Effector memory CD4-positive, alpha-beta T cell (primary cell): ENCODE measurements around the gene ARHGAP26.
A peak's percentile ranks its signal among the peaks of the same experiment; 100 is the strongest.

Experiments
- DNase-seq, 3 donors: peaks; one replicate each; pipeline ENCODE4 v3.0.0-alpha.2; 2020
- H3K27ac ChIP-seq: 2 replicates; pipeline ENCODE4 v1.7.0; 2013; ENCODE audit warnings: mild to moderate bottlenecking, low read length, moderate library complexity; ENCODE audit not compliant: insufficient read depth, poor library complexity, severe bottlenecking
- H3K27me3 ChIP-seq: replicated peaks from 2 replicates; pipeline ENCODE4 v1.7.0; 2013; ENCODE audit warnings: mild to moderate bottlenecking, low read length; ENCODE audit not compliant: insufficient read depth, control insufficient read depth, poor library complexity, severe bottlenecking
- H3K36me3 ChIP-seq: 2 replicates; pipeline ENCODE4 v1.7.0; 2013; ENCODE audit warnings: mild to moderate bottlenecking, low read length, moderate library complexity; ENCODE audit not compliant: control insufficient read depth, insufficient read depth
- H3K4me1 ChIP-seq: 2 replicates; pipeline ENCODE4 v1.7.0; 2013; ENCODE audit warnings: low read length, mild to moderate bottlenecking; ENCODE audit not compliant: control insufficient read depth, insufficient read depth, poor library complexity, severe bottlenecking
- H3K4me3 ChIP-seq: 2 replicates; pipeline ENCODE4 v1.7.0; 2013; ENCODE audit warnings: low read length, low read depth, mild to moderate bottlenecking; ENCODE audit not compliant: insufficient read depth, poor library complexity, severe bottlenecking
- H3K9me3 ChIP-seq: 2 replicates; pipeline ENCODE4 v1.7.0; 2013; ENCODE audit warnings: mild to moderate bottlenecking, low read length, moderate library complexity; ENCODE audit not compliant: control insufficient read depth

The ARHGAP26 gene

DNA sequence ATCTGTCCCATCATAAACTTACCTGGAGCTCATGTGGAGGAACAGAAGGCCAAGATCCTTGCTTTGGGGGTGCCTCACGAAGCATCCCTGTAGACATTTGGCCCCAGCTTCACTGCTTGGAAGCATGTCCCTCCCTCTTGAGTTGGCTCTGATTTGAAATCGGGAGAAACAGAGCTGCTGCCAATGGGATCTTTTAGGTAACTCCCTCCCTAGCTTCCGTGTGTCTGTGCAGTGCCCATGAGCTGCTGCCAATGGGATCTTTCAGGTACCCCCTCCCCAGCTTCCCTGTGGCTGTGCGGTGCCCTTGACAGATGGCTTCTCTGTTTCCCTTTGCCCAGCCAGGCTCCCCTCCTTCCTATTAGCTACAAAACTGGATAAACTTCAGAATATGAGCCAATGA is 455.3 kb downstream of the ARHGAP26 start:
- H3K4me1 ChIP-seq, result peaks cover 33% of the 10 kb centered on the region
- no peak overlapping the region for H3K27ac ChIP-seq

GRCh38 chr5:143226361-143226760 is 456.2 kb downstream of the ARHGAP26 start:
- Histone ChIP-seq H3K9me3 (no peaks in the 10 kb centered on the region), H3K4me1 (peaks cover 33% of the 10 kb centered on the region), H3K36me3 (no peaks in the 10 kb centered on the region), H3K27ac (no peak overlapping the region), H3K27me3 (no peaks in the 10 kb centered on the region), H3K4me3 (no peak overlapping the region)
- DNase-seq, result no peak

More for the DNA sequence above, 455.3 kb downstream of the ARHGAP26 start:
- Histone ChIP-seq H3K9me3 (no peaks in the 10 kb centered on the region), H3K27me3 (no peaks in the 10 kb centered on the region), H3K36me3 (no peaks in the 10 kb centered on the region), H3K4me3 (no peak overlapping the region)
- DNase-seq, result no peak

GRCh38 chr5:143226872-143227271 is 456.7 kb downstream of the ARHGAP26 start:
- DNase-seq, result no peak
- Histone ChIP-seq H3K36me3 (no peaks in the 10 kb centered on the region), H3K27ac (no peak overlapping the region), H3K4me1 (peaks cover 28% of the 10 kb centered on the region), H3K27me3 (no peaks in the 10 kb centered on the region), H3K9me3 (no peaks in the 10 kb centered on the region), H3K4me3 (no peak overlapping the region)

GRCh38 chr5:143227301-143227700 is 457.1 kb downstream of the ARHGAP26 start:
- H3K27ac ChIP-seq, result no peak overlapping the region
- H3K9me3 ChIP-seq, result no peaks in the 10 kb centered on the region
- H3K27me3 ChIP-seq, result no peaks in the 10 kb centered on the region
- peaks cover 26% of the 10 kb centered on the region for H3K4me1 ChIP-seq
- no peak for DNase-seq
- H3K36me3 ChIP-seq, result no peaks in the 10 kb centered on the region
- no peak overlapping the region for H3K4me3 ChIP-seq

DNA sequence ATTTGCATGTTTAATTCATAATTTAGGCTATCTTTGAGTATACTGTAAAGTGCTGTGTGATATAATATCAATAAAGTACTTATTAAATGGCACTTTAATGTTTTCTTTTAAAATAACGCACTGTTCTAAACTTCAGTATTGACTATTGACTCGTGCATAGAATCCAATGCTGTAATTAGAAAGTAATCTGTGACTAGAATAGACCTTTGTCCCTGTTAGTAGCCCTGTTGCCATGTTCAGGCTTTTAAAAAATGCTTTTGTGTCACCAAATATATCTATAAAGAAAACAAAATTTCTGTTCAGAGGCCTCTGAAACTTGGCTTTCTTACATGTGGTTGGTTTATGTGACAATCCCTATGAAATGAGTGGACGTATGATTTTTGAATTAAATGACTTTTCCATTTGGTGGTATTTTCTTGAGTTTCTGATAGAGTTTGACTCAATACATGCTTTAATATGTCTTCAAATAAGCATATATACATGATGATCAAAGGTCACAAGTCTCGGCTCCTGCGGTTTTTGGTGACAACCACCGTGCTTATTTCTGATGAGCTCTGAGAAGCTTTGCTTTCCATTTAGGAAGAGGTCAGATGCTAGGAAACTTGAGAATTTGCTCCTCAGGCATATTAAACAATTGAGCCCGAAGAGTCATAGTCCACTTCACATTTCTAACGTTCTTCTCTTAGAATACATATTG is 458.6 kb downstream of the ARHGAP26 start:
- Histone ChIP-seq H3K4me1 (peaks cover 15% of the 10 kb centered on the region), H3K27ac (no peak overlapping the region), H3K27me3 (no peaks in the 10 kb centered on the region), H3K9me3 (no peaks in the 10 kb centered on the region), H3K36me3 (no peaks in the 10 kb centered on the region), H3K4me3 (no peak overlapping the region)
- DNase-seq, result peak in 1 of 3 donors; percentile 16

DNA sequence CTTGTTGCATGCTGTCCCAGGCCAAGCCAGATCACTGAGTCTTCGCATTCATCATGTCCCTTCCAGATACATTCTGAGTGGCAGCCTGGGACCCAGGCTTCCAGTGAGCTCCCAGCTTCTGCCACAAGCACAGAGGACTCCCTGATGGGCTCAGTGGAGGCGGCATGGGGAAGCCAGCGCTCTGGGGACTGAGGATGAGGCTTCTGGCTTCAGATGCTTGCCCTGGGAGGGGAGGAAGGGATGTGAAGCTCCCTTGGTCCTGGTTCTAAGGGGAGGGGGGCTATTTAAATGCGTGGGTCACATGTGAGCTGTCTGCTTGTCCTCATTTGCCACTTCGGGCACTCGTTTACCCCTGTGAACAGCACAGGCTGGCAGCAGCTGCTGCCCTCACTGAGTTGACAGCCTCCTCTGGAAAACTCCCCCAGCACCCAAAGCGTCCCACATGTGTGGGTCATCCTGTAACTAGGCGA is 459.3 kb downstream of the ARHGAP26 start:
- no peaks in the 10 kb centered on the region for H3K27me3 ChIP-seq
- H3K4me1 ChIP-seq, result peaks cover 15% of the 10 kb centered on the region
- peak overlapping the region; percentile 54 for H3K27ac ChIP-seq
- H3K36me3 ChIP-seq, result no peaks in the 10 kb centered on the region
- H3K4me3 ChIP-seq, result peak overlapping the region; percentile 4
- no peaks in the 10 kb centered on the region for H3K9me3 ChIP-seq
- peak in 1 of 3 donors; percentile 9 for DNase-seq

DNA sequence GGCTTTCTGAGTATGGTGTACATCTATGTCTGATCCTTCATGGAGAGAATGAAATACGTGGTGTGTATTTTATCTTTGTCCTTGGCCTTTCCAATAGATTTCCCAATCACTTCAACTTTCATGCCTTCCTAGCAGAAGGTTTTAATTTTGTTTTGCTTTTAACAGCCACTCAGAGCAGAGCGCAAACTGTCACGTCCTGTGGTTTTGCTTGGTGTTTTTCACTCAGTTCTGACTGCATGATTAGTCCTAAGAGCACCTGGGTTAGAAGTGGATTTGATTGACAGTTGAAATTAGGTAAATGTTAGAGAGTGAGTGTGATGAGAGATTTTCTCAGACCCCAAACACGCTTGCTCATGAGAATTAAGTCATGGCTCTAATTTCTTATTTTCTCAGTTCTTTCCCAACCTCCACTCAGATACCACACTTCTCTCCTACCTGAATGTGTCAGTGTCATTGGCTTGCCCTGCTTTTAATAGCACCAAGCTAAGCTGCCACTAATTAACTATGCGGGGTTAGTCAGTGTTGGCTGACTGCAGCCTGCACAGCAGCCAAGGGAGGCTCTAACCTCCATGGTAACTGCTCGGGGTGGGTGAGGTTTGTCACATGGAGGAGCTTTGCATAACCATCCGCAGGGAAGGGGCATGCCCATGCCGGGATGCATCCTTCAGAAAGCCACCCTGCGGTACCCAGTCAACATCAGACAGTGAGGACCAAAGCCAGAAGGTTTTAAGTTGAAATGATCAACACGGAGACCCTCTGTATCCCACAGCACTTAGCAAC is 459.9 kb downstream of the ARHGAP26 start:
- no peaks in the 10 kb centered on the region for H3K27me3 ChIP-seq
- peak overlapping the region; percentile 54 for H3K27ac ChIP-seq
- no peaks in the 10 kb centered on the region for H3K9me3 ChIP-seq
- no peaks in the 10 kb centered on the region for H3K36me3 ChIP-seq
- H3K4me3 ChIP-seq, result peak overlapping the region; percentile 4
- peaks cover 15% of the 10 kb centered on the region for H3K4me1 ChIP-seq
- peak in 1 of 3 donors; percentile 20 for DNase-seq

GRCh38 chr5:143230676-143230996 is 460.5 kb downstream of the ARHGAP26 start:
- Histone ChIP-seq H3K36me3 (no peaks in the 10 kb centered on the region), H3K27me3 (no peaks in the 10 kb centered on the region), H3K4me3 (no peak overlapping the region), H3K4me1 (peaks cover 15% of the 10 kb centered on the region), H3K27ac (no peak overlapping the region), H3K9me3 (no peaks in the 10 kb centered on the region)
- DNase-seq, result no peak

- H3K9me3 ChIP-seq, result no peaks in the 10 kb centered on the region
- H3K4me3 ChIP-seq, result no peak overlapping the region
- no peaks in the 10 kb centered on the region for H3K27me3 ChIP-seq
- DNase-seq, result no peak
- no peak overlapping the region for H3K27ac ChIP-seq
- peaks cover 15% of the 10 kb centered on the region for H3K4me1 ChIP-seq
- H3K36me3 ChIP-seq, result no peaks in the 10 kb centered on the region
Observed at GRCh38 chr5:143231416-143231815, 461.2 kb downstream of the ARHGAP26 start.
